Rectal smooth muscle tissue (tissue), 1 donor: Measurements from ENCODE around the gene SUPT4H1.

Experiments
- H3K27ac ChIP-seq: one replicate; pipeline ENCODE4 v1.7.0; 2013; ENCODE audit warnings: low read depth, low read length, inconsistent platforms
- H3K27me3 ChIP-seq: one replicate; pipeline ENCODE4 v1.7.0; 2013; ENCODE audit warnings: low read length; ENCODE audit not compliant: control insufficient read depth, insufficient read depth
- H3K36me3 ChIP-seq: one replicate; pipeline ENCODE4 v1.7.0; 2013; ENCODE audit warnings: low read length; ENCODE audit not compliant: control insufficient read depth, insufficient read depth
- H3K4me1 ChIP-seq: one replicate; pipeline ENCODE4 v1.7.0; 2013; ENCODE audit warnings: low read length; ENCODE audit not compliant: control insufficient read depth, insufficient read depth
- H3K4me3 ChIP-seq: one replicate; pipeline ENCODE4 v1.7.0; 2013; ENCODE audit warnings: low read length
- H3K9ac ChIP-seq: one replicate; pipeline ENCODE4 v1.7.0; 2013; ENCODE audit warnings: low read length

SUPT4H1 gene

DNA sequence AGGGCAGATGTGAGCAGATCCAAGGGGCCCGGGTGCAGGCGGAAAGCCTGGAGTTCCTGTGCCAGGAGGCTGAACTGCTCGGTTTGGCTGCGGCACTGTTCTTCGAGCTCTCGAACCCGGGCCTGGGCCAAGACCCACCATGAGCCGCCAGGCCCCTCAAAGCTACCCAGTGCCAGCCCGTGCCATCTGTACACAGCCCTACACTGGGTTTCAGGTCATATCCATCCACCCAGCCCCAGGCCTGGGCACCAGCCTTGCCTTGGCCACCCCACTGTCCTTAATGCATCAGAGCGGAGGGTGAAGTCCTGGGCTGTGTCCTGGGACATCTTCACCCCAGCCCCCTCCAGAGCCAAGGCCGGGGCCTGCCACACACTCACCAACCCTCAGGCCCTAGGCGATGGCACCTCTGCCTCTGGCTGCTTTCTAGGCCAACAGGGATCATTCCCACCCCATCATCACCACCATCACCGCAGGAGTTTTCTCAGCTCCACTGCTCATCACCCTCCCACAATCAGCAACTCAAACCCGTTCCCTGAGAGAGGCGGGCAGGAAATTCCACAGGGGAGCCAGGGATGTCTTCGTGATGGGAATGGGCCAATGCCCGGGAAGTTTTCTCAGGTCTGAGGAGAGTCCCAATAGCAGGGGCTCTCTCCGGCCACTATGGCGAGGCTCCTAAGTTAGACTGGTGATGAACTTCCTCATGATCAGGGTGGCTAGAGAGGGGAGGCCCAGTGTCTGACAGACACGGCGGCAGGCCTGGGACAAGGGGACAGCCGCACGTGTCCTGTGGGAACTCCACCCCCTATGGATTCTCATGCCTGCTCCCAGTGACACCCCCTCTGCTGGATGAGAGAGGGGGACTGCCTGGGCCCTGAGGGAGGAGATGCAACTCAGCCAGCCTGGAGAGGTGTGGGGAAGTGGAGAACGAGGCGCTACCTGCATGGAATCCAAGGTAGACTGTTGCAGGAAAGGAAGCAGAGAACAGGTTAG is 32.5 kb downstream of the SUPT4H1 start:
- Histone ChIP-seq H3K4me3 (no peak overlapping the region), H3K27ac (no peak overlapping the region), H3K4me1 (peaks cover 4% of the 10 kb centered on the region)

DNA sequence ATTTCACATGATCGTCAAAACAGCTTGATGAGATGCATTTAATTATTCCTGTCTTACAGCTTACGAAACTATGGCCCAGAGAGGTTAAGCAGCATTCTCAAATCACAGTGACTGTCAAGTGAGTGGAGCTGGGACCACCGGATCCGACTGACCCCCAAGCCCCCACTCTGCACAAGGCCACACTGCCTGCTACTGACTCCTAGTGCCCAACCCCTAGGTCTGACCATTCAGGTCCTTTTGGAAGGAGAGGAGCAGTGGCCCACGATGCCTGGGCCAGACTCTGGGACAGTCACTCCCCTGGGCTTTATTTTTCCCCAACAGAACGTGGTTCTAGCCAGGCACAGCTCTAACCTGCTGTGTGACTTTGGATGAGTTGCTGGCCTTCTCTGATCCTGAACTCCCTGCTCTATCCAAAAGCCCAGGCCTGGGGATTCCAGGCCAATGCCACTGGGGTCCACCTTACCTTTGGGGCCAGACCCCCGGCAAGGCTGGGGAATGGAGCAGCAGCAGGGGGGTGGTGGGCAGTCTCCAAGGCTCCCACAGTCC is 33.3 kb downstream of the SUPT4H1 start:
- no peak overlapping the region for H3K4me3 ChIP-seq
- H3K27ac ChIP-seq = no peak overlapping the region
- no peaks in the 10 kb centered on the region for H3K27me3 ChIP-seq
- H3K36me3 ChIP-seq = no peaks in the 10 kb centered on the region
- H3K9ac ChIP-seq = no peak overlapping the region
- no peaks in the 10 kb centered on the region for H3K4me1 ChIP-seq

More for the DNA sequence above, 32.5 kb downstream of the SUPT4H1 start:
- Histone ChIP-seq H3K36me3 (no peaks in the 10 kb centered on the region), H3K27me3 (peaks cover under 1% of the 10 kb centered on the region), H3K9ac (no peak overlapping the region)

DNA sequence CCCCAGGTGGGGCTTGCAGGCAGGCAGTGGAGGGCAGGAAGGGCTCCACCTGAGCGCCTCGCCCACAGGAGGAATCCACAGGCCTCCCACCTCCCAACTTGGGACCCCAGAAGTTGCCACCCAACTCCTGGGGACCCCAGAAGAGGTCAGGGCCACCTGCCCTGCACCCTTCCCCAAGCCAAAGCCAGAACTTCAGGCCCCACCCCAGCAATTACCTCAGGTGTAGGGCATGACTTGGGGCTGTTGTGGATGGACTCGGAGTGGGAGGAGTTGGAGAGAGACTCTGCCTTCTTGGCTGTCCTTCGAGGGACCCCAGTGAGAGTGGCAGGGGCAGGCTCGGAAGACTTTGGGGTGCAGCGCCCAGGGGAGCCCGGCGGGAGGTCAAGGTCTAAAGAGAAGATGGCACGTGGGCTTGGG is 33.9 kb downstream of the SUPT4H1 start:
- no peaks in the 10 kb centered on the region for H3K27me3 ChIP-seq
- H3K36me3 ChIP-seq = no peaks in the 10 kb centered on the region
- H3K4me1 ChIP-seq = no peaks in the 10 kb centered on the region
- no peak overlapping the region for H3K4me3 ChIP-seq
- no peak overlapping the region for H3K27ac ChIP-seq
- no peak overlapping the region for H3K9ac ChIP-seq

DNA sequence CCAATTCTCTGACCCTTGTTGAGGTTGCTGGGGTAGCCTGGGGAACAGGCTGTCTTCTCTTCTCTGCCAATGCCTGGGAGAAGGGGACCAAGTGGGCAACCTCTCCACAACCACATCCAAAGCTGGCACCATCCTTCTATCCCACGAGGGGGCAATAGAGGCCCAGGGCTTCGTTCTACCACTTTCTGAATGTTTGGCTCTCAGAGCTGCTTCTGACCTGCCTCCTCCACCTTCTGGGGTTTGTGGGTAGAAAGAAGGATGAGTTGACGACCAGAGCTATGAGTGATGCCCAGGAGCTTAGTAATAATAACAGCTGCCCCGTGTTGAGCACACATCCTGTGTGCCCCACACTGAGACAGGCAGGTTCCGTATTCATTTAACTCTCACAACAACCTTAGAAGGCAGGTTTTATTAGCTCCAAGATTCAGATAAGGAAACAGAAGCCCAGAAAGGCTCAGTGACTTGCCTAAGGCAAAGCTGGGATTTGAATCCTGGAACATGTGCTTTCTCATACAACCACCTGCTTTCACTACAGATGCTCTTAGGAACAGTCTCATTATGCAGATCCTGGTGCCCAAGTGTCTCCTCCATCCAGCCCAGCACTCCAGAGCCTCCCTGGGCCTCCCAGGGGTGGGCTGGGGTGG is 34.5 kb downstream of the SUPT4H1 start:
- H3K4me3 ChIP-seq = no peak overlapping the region
- H3K27me3 ChIP-seq = no peaks in the 10 kb centered on the region
- H3K27ac ChIP-seq = no peak overlapping the region
- no peak overlapping the region for H3K9ac ChIP-seq
- no peaks in the 10 kb centered on the region for H3K36me3 ChIP-seq
- H3K4me1 ChIP-seq = no peaks in the 10 kb centered on the region

DNA sequence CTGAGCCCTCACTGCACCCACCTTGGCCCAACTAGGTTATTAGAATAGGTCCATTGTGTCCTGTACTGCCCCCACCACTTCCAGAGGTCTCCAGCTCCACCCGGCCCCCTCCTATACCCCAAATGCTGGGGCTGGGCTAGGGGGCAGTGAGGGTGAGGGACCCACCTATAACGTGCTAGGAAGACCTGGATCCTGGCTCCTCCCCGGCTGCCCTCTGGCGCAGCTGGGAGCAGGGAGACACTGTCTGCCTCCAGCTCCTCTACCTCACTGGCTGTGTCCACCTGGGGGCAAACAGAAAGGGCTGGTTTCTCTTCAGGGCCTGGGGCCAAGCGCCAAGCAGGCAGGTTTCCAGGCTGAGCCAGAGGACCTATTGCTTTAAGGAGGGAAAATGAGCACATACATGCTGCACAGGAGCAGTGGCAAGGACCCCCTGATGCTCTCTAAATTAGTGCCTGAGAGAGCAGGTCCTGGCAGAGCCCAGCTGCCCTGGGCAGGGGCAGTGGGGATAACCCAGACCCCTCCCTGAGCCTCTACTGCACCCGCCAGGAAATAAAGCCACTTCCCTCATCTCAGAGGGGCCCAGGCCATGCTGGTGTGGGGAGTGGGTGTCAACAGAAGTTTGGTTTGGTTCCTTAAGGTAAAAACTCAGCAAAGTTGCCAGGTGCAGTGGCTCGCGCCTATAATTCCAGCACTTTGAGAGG is 35.6 kb downstream of the SUPT4H1 start:
- H3K4me3 ChIP-seq = no peak overlapping the region
- H3K9ac ChIP-seq = no peak overlapping the region
- H3K4me1 ChIP-seq = no peaks in the 10 kb centered on the region
- H3K27ac ChIP-seq = no peak overlapping the region
- H3K27me3 ChIP-seq = no peaks in the 10 kb centered on the region
- H3K36me3 ChIP-seq = no peaks in the 10 kb centered on the region

DNA sequence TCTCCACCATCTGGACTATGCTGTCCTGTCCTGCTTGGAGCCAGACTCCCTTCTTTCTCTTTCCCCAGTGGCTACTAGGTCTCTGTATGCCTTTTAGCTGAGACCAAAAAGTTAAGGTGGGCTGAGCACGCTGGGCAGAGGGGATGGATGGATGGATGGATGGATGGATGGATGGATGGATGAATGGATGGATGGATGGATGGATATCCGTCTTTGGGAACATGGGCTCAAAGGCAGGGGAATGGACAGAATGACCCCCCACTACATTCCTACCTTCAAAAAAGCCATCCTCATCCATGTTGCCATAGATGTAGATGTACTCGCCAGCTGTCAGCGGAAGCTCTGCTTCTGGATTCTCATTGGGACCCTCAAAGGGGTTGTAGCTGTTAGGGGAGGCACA is 36.3 kb downstream of the SUPT4H1 start:
- H3K36me3 ChIP-seq = no peaks in the 10 kb centered on the region
- no peaks in the 10 kb centered on the region for H3K4me1 ChIP-seq
- H3K27ac ChIP-seq = no peak overlapping the region
- no peak overlapping the region for H3K4me3 ChIP-seq
- H3K9ac ChIP-seq = no peak overlapping the region
- H3K27me3 ChIP-seq = no peaks in the 10 kb centered on the region

DNA sequence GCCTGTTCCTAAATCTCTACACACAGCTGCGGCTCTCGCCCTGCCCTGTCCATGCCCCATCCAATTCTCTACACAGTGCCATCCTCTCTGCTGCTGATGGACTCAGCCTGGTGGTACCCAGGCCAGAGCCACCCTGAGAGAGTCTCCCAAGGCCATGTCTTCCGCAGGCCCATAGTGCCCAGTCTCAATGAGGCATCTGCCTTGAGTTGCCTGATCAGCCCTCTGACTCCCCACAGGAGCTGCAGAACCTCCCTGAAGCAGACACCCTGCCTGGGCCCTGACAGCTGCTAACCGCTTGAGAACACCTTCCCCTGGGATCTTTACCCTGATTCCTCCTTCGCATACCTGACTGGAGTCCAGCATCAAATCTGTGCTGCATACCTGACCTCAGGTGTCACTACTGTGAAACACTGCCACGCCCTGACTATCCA is 36.7 kb downstream of the SUPT4H1 start:
- no peaks in the 10 kb centered on the region for H3K27me3 ChIP-seq
- no peak overlapping the region for H3K27ac ChIP-seq
- H3K36me3 ChIP-seq = no peaks in the 10 kb centered on the region
- H3K9ac ChIP-seq = no peak overlapping the region
- H3K4me1 ChIP-seq = no peaks in the 10 kb centered on the region
- no peak overlapping the region for H3K4me3 ChIP-seq

DNA sequence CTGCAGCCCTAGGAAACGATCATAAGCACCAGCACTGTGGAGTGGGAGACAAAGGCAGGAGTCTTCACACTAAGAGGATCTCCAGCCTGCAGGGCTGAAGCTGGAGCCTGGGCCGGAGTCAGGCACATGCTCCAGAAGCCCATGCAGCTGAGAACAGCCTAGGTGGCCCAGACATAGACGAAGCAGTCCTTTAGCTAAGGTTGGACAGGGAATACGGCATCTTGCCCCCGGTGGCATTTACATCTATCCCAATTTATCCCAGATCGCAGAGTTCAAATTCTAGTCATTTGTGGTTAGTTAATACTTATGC is 37.3 kb downstream of the SUPT4H1 start:
- Histone ChIP-seq H3K27ac (no peak overlapping the region), H3K4me1 (no peaks in the 10 kb centered on the region), H3K9ac (no peak overlapping the region), H3K4me3 (no peak overlapping the region), H3K27me3 (no peaks in the 10 kb centered on the region), H3K36me3 (no peaks in the 10 kb centered on the region)

DNA sequence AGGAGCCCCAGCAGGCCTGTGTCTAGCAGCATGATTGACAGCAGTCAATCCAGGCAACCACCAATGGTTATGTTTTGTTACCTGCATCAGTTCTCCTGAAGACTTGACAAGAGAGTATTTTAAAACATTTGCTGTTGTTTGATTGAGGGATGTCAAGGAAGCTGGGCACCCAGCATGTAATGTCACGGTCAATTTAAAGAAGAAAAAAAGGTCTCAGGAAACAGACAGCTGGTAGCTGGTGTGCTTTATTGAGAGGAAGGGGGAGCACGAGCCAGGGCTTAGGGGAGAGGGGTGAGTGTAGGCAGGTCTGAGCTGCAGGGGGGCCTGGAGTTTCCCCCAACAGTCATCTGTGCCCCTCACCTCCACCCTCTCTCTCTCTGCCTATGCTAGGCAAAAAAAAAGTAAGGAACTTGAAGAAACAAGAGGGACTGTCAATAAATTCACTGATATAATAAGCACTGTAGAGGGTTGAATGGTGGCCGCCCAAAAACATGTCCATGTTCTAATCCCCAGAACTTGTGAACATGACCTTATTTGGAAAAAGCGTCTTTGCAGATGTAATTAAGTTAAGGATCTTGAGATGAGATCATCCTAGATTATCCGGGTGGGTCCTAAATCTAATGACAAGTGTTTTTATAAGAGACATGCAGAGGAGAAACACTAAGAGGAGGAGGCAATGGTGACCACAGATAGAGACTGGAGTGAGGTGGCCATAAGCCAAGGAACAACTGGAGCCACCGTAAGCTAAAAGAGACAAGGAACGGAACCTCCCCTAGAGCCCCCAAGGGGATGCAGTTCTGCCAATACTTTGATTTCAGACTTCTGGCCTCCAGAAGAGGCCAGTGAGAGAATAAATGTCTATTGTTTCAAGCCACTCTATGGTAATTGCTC is 37.9 kb downstream of the SUPT4H1 start:
- Histone ChIP-seq H3K27me3 (no peaks in the 10 kb centered on the region), H3K36me3 (no peaks in the 10 kb centered on the region), H3K27ac (no peak overlapping the region), H3K9ac (no peak overlapping the region), H3K4me1 (no peaks in the 10 kb centered on the region), H3K4me3 (no peak overlapping the region)

DNA sequence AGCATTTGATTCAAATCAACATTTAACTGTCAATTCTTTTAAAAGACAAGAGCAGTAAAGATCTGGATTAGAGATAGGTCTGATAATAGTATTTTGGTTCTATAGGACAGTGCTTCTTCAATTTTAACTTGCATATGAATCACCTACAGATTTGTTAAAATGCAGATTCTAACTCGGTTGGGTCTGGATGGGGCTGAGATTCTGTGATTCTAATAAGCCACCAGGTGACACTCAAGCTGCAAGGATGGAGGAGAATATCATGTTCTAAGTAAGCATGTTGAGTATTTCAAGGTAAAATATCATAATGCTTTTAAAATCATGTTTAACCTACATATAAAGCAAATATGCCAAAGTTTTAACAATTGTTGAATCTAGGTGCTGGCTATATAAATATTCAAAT is 39.2 kb downstream of the SUPT4H1 start:
- Histone ChIP-seq H3K27ac (no peak overlapping the region), H3K9ac (no peak overlapping the region), H3K27me3 (no peaks in the 10 kb centered on the region), H3K36me3 (no peaks in the 10 kb centered on the region), H3K4me3 (no peak overlapping the region), H3K4me1 (no peaks in the 10 kb centered on the region)

DNA sequence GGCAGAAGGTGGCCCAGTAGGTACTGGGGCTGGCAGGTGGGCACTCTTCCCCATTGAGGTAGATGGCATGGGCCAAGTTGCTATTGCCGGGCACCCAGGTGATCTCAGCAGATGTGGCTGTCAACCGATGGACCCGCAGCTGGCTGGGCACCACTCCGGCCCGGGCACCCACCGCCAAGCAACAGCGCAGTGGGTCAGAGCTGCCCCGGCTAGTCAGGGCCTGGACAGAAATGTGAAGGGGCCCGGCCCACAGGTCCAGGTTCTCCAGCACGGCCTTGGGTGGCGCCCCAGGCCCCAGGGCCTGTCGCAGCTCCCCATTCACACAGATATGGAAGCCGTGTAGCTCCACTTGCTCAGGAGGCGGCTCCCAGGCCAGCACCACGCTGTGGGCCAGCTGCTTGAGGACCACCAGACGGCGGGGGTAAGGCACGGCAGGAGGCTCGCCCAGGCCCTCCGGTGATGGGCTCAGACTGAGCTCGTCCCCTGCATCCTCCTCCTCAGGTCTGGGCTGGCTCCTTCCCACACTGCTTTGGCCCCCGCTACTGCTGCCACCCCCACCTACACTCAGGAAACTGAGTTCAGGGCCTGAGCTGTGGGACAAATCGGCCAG is 39.9 kb downstream of the SUPT4H1 start:
- Histone ChIP-seq H3K4me3 (no peak overlapping the region), H3K27me3 (no peaks in the 10 kb centered on the region), H3K4me1 (no peaks in the 10 kb centered on the region), H3K9ac (no peak overlapping the region), H3K36me3 (no peaks in the 10 kb centered on the region), H3K27ac (no peak overlapping the region)
